ENCODE measurements around the gene CCNG1.

DNA sequence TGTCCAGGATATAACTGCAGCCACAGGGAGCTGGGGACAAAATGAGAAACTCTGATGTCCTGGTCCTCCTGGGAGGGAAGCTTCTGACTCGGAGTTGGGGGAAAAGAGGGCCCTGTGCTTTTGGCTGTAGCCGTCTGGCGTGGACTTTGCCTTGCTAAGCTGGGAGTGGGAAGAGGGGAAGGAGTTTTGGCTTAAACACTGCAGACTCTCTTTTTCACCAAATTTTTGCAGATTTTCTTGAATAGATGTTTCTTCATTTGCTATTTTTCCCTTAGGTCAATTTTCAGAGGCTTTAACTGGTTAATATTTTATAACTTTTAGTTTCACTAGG is 52.3 kb downstream of the CCNG1 start:
- TF ChIP-seq CTCF (IDR thresholded peaks at IDR 0.05) (no peak), POLR2A (IDR thresholded peaks at IDR 0.05) (no peak), POLR2AphosphoS5 (IDR thresholded peaks at IDR 0.05) (no peak)
